MM.1S (cell line): ENCODE results near the gene PTPRN2.

Experiments
- EZH2 ChIP-seq: fragments of 300-600 bp; sonication (generic); optimal IDR thresholded peaks from 2 replicates; pipeline ENCODE3; 2017; ENCODE audit warnings: low read depth, mild to moderate bottlenecking, antibody characterized with exemption, low read length, mixed read lengths
- TF ChIP-seq, protein P1 (sequence below): fragments of 300-600 bp; sonication (generic); IDR thresholded peaks from 2 replicates; pipeline ENCODE4 v1.5.1; 2016; ENCODE audit warnings: antibody characterized with exemption, low read length, mixed read lengths

GRCh38 chr7:157547611-157548010, 1040.0 kb downstream of the PTPRN2 start:
- TF ChIP-seq, protein P1, sequence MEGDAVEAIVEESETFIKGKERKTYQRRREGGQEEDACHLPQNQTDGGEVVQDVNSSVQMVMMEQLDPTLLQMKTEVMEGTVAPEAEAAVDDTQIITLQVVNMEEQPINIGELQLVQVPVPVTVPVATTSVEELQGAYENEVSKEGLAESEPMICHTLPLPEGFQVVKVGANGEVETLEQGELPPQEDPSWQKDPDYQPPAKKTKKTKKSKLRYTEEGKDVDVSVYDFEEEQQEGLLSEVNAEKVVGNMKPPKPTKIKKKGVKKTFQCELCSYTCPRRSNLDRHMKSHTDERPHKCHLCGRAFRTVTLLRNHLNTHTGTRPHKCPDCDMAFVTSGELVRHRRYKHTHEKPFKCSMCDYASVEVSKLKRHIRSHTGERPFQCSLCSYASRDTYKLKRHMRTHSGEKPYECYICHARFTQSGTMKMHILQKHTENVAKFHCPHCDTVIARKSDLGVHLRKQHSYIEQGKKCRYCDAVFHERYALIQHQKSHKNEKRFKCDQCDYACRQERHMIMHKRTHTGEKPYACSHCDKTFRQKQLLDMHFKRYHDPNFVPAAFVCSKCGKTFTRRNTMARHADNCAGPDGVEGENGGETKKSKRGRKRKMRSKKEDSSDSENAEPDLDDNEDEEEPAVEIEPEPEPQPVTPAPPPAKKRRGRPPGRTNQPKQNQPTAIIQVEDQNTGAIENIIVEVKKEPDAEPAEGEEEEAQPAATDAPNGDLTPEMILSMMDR, result no peak
- TF ChIP-seq EZH2, result no peak
